HepG2 (cell line): ENCODE data around the gene TRERF1. TPM values are rescaled to one million over a fixed set of nuclear protein-coding genes. Genes with fewer than 3 reads are reported as not detected.

Experiments
- BCL3 ChIP-seq: sonication (generic); formaldehyde crosslinking; IDR thresholded peaks from 2 replicates; pipeline ENCODE4 v1.5.1; 2020; ENCODE audit warnings: mild to moderate bottlenecking, missing genetic modification reagents, moderate library complexity
- FIP1L1 ChIP-seq: fragments of 200-400 bp; formaldehyde crosslinking; IDR thresholded peaks from 2 replicates; pipeline ENCODE4 v1.6.1; 2018; ENCODE audit warnings: low read depth, mild to moderate bottlenecking, low read length, moderate library complexity, borderline replicate concordance; ENCODE audit not compliant: insufficient read depth
- FOXA3 ChIP-seq: IDR thresholded peaks from 2 replicates; pipeline ENCODE4 v1.6.1; 2016; ENCODE audit warnings: missing genetic modification reagents, missing compliant biosample characterization
- GATAD2A ChIP-seq: IDR thresholded peaks from 2 replicates; pipeline ENCODE4 v1.6.1; 2016
- HMG20A ChIP-seq: IDR thresholded peaks from 2 replicates; pipeline ENCODE4 v1.6.1; 2016; ENCODE audit warnings: borderline replicate concordance
- RBFOX2 ChIP-seq: fragments of 200-400 bp; formaldehyde crosslinking; IDR thresholded peaks from 2 replicates; pipeline ENCODE4 v1.6.1; 2017; ENCODE audit warnings: low read depth, mild to moderate bottlenecking, low read length
- RFX1 ChIP-seq: fragments of 450-650 bp; IDR thresholded peaks from 2 replicates; pipeline ENCODE4 v1.6.1; 2017
- SALL1 ChIP-seq: sonication (generic); formaldehyde crosslinking; IDR thresholded peaks from 2 replicates; pipeline ENCODE4 v1.8.0; 2022; ENCODE audit warnings: mild to moderate bottlenecking, missing genetic modification reagents
- XRCC5 ChIP-seq: fragments of 200-400 bp; formaldehyde crosslinking; optimal IDR thresholded peaks from 2 replicates; pipeline ENCODE3; 2017; ENCODE audit warnings: mild to moderate bottlenecking, low read length
- ZNF281 ChIP-seq: sonication (generic); formaldehyde crosslinking; IDR thresholded peaks from 2 replicates; pipeline ENCODE4 v1.4.0; 2020; ENCODE audit warnings: missing genetic modification reagents, borderline replicate concordance
- ZNF333 ChIP-seq: sonication (generic); formaldehyde crosslinking; IDR thresholded peaks from 2 replicates; pipeline ENCODE4 v1.4.0; 2020; ENCODE audit warnings: mild to moderate bottlenecking, missing genetic modification reagents, borderline replicate concordance
- ZNF598 ChIP-seq: sonication (generic); formaldehyde crosslinking; IDR thresholded peaks from 2 replicates; pipeline ENCODE4 v1.5.1; 2020; ENCODE audit warnings: mild to moderate bottlenecking, missing genetic modification reagents, borderline replicate concordance
- ZNF605 ChIP-seq: sonication (generic); formaldehyde crosslinking; IDR thresholded peaks from 2 replicates; pipeline ENCODE4 v1.8.0; 2022; ENCODE audit warnings: mild to moderate bottlenecking, missing genetic modification reagents
- ZNF615 ChIP-seq: sonication (generic); formaldehyde crosslinking; IDR thresholded peaks from 2 replicates; pipeline ENCODE4 v1.5.0; 2020; ENCODE audit warnings: mild to moderate bottlenecking, missing genetic modification reagents, borderline replicate concordance
- polyA plus RNA-seq, 8 experiments: library from polyadenylated mRNA; depleted of rRNA in 3 of 8; stranded (reverse) in 7 of 8; unstranded in 1 of 8; fragments of >200 nt; fragmentation: Illumina TruSeq in 4 of 8; extraction: Trizol in 4 of 8; gene quantifications; 2 replicates each; pipeline versions ENCODE4 v1.2.1 to v1.2.3, GENCODE V29; 2011 to 2016; ENCODE audit warnings: low read depth in 4 of 8, missing spikeins in 1 of 8, mixed read lengths in 1 of 8; ENCODE audit not compliant: insufficient read depth in 1 of 8
- total RNA-seq, 5 experiments: library from RNA; depleted of rRNA; stranded (reverse); fragments of >200 nt; fragmentation: Illumina TruSeq; extraction: Trizol; gene quantifications; 2 replicates each; pipeline ENCODE4 v1.2.3, GENCODE V29; 2016; ENCODE audit warnings: low read depth in 1 of 5
- TF ChIP-seq, protein P1 (sequence below): sonication (generic); formaldehyde crosslinking; IDR thresholded peaks from 2 replicates; pipeline ENCODE4 v1.4.0; 2020; ENCODE audit warnings: missing genetic modification reagents
- TF ChIP-seq, protein P2 (sequence below): IDR thresholded peaks from 2 replicates; pipeline ENCODE4 v1.6.1; 2016; ENCODE audit warnings: low read depth, missing genetic modification reagents, missing compliant biosample characterization

TRERF1 gene
- total and polyA plus RNA-seq, 2 of the 13 experiments (the other 11 are each of a cell fraction or from before 2014, with no cell fraction given): 0.02 TPM; not detected in 1

DNA sequence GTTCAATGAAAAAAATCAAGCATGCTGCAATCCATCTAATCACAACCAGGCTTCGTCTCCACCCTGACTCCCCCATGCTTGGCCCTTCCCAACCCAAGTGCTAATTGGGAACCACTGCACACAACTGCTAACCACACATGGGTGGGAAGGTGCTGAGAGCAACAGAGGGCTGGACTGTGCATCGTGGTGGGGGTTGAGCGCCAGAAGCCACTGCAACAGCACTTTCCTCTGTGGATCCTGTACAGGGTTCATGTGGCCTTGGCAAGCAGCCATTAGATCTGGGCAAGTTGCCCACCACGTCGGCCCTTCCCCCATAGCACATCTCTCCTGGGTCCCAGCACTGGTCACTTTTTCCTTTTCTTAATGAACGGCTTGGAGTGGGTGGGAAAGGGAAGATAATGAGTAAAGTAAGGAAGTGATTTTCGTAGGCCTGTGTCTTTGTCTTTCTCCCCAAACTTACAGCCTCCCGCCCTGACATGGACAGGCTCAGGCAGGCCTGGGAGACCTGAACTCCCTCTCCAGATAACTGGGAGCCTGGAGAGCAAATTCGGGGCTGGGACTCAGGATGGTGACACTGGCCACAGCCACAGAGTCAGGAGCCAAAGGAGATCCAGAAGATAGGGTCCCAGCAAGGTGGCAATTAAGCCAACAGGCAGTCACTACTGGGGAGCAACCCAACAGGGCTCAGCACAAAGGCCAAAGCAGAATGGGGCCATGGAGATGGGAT is 199.7 kb downstream of the TRERF1 start (continued):
- TF ChIP-seq, protein P1, sequence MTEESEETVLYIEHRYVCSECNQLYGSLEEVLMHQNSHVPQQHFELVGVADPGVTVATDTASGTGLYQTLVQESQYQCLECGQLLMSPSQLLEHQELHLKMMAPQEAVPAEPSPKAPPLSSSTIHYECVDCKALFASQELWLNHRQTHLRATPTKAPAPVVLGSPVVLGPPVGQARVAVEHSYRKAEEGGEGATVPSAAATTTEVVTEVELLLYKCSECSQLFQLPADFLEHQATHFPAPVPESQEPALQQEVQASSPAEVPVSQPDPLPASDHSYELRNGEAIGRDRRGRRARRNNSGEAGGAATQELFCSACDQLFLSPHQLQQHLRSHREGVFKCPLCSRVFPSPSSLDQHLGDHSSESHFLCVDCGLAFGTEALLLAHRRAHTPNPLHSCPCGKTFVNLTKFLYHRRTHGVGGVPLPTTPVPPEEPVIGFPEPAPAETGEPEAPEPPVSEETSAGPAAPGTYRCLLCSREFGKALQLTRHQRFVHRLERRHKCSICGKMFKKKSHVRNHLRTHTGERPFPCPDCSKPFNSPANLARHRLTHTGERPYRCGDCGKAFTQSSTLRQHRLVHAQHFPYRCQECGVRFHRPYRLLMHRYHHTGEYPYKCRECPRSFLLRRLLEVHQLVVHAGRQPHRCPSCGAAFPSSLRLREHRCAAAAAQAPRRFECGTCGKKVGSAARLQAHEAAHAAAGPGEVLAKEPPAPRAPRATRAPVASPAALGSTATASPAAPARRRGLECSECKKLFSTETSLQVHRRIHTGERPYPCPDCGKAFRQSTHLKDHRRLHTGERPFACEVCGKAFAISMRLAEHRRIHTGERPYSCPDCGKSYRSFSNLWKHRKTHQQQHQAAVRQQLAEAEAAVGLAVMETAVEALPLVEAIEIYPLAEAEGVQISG (CRISPR knock-in tag): peak; percentile 36; the same call in 1 of the 2 replicates
- TF ChIP-seq ZNF615 (CRISPR knock-in tag) (no peak), ZNF598 (CRISPR knock-in tag) (peak; percentile 59; the same call in 1 of the 2 replicates), ZNF281 (CRISPR knock-in tag) (peak; percentile 93), FOXA3 (CRISPR knock-in tag) (0 out of 2 replicates have a peak, but pooled peaks have one; percentile 16), RBFOX2 (no peak), HMG20A (CRISPR knock-in tag) (0 out of 2 replicates have a peak, but pooled peaks have one; percentile 21), XRCC5 (peak; percentile 29), GATAD2A (CRISPR knock-in tag) (peak; percentile 40; the same call in 1 of the 2 replicates), SALL1 (peak; percentile 69; the same call in 1 of the 2 replicates), FIP1L1 (no peak), RFX1 (no peak), ZNF605 (CRISPR knock-in tag) (0 out of 2 replicates have a peak, but pooled peaks have one; percentile 10), ZNF333 (CRISPR knock-in tag) (0 out of 2 replicates have a peak, but pooled peaks have one; percentile 24), BCL3 (0 out of 2 replicates have a peak, but pooled peaks have one; percentile 59)
- TF ChIP-seq, protein P2, sequence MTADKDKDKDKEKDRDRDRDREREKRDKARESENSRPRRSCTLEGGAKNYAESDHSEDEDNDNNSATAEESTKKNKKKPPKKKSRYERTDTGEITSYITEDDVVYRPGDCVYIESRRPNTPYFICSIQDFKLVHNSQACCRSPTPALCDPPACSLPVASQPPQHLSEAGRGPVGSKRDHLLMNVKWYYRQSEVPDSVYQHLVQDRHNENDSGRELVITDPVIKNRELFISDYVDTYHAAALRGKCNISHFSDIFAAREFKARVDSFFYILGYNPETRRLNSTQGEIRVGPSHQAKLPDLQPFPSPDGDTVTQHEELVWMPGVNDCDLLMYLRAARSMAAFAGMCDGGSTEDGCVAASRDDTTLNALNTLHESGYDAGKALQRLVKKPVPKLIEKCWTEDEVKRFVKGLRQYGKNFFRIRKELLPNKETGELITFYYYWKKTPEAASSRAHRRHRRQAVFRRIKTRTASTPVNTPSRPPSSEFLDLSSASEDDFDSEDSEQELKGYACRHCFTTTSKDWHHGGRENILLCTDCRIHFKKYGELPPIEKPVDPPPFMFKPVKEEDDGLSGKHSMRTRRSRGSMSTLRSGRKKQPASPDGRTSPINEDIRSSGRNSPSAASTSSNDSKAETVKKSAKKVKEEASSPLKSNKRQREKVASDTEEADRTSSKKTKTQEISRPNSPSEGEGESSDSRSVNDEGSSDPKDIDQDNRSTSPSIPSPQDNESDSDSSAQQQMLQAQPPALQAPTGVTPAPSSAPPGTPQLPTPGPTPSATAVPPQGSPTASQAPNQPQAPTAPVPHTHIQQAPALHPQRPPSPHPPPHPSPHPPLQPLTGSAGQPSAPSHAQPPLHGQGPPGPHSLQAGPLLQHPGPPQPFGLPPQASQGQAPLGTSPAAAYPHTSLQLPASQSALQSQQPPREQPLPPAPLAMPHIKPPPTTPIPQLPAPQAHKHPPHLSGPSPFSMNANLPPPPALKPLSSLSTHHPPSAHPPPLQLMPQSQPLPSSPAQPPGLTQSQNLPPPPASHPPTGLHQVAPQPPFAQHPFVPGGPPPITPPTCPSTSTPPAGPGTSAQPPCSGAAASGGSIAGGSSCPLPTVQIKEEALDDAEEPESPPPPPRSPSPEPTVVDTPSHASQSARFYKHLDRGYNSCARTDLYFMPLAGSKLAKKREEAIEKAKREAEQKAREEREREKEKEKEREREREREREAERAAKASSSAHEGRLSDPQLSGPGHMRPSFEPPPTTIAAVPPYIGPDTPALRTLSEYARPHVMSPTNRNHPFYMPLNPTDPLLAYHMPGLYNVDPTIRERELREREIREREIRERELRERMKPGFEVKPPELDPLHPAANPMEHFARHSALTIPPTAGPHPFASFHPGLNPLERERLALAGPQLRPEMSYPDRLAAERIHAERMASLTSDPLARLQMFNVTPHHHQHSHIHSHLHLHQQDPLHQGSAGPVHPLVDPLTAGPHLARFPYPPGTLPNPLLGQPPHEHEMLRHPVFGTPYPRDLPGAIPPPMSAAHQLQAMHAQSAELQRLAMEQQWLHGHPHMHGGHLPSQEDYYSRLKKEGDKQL (CRISPR knock-in tag): no peak
